SH-SY5Y (cell line): Measurements from ENCODE around the gene PITPNM3.

Source experiments
- GATA2 ChIP-seq: IDR thresholded peaks from 2 replicates; pipeline ENCODE4 v1.6.1; 2011; ENCODE audit warnings: mild to moderate bottlenecking, low read depth, low read length
- GATA3 ChIP-seq: IDR thresholded peaks from 2 replicates; pipeline ENCODE4 v1.6.1; 2011; ENCODE audit warnings: low read depth, mild to moderate bottlenecking, low read length, moderate library complexity

DNA sequence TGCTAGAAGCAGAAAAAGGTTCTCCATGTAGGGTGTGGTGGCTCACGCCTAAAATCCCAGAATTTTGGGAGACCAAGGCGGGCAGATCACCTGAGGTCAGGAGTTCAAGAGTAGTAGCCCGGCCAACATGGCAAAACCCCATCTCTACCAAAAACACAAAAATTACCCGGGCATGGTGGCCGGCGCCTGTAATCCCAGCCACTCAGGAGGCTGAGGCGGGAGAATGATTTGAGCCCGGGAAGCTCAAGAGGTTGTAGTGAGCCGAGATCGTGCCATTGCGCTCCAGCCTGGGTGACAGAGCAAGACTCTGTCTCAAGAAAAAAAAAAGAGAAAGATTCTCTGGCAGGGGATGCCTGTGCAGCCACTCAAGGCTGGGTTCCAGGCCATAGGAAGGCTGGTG lies 54.2 kb downstream of the PITPNM3 start:
- no peak for TF ChIP-seq GATA2
- TF ChIP-seq GATA3, result no peak
